ENCODE measurements around the gene PAFAH1B2. TPM values are rescaled to one million over a fixed set of nuclear protein-coding genes. Genes with fewer than 3 reads are reported as not detected.

The PAFAH1B2 gene
- total and polyA plus RNA-seq, 2 donors (not counting 3 experiments of a cell fraction or from before 2014, with no cell fraction given) = 34.2 to 128 TPM

DNA sequence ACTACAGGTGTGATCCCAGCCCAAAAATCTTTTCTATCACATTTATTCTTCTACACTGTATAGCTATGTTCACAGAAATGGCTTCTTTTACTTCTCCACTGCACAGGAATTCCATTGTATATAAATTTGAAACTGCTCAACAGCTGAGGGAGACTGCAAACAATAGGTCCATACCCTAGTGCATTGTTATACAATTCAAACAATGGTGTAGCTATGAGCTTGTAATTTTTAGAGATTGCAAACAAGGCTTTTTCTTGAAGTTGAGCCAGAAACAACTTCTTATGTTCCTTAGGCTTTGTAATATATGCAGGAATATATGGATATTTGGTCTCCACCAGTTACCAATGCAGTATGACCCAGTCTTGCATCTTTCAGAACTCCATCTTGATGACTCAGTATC is 26.4 kb upstream of the PAFAH1B2 start:
- TF ChIP-seq, protein P1, sequence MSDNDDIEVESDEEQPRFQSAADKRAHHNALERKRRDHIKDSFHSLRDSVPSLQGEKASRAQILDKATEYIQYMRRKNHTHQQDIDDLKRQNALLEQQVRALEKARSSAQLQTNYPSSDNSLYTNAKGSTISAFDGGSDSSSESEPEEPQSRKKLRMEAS (IDR thresholded peaks at IDR 0.05; ENCODE audit: insufficient read depth, insufficient read length) = no peak
- no peak for TF ChIP-seq GATA2 (IDR thresholded peaks at IDR 0.05; ENCODE audit: insufficient read depth, insufficient read length, low read depth, low read length)
- TF ChIP-seq MYC (IDR thresholded peaks at IDR 0.05; ENCODE audit: low read depth, low read length) = no peak
- no peak for TF ChIP-seq JUN (IDR thresholded peaks at IDR 0.05; ENCODE audit: borderline replicate concordance, insufficient read depth, insufficient read length, low read depth)
- no peak for TF ChIP-seq FOS (IDR thresholded peaks at IDR 0.05; ENCODE audit: borderline replicate concordance, insufficient read depth, low read length)
- TF ChIP-seq CTCF (IDR thresholded peaks at IDR 0.05; ENCODE audit: extremely low read depth in 1 of 2, insufficient read depth in 1 of 2, low read depth in 1 of 2, low read length in 2 of 2) = no peak
- no peak for TF ChIP-seq POLR2A (IDR thresholded peaks at IDR 0.05; ENCODE audit: low read depth, low read length)
- TF ChIP-seq POLR2AphosphoS5 (IDR thresholded peaks at IDR 0.05; ENCODE audit: insufficient read depth, low read depth, low read length) = no peak
- TF ChIP-seq EZH2 (IDR thresholded peaks at IDR 0.05; ENCODE audit: borderline replicate concordance, low read depth, low read length, severe bottlenecking) = no peak
- POLR2A ChIA-PET = no interaction called here
- Histone ChIP-seq H3K9ac (replicated peaks; ENCODE audit: extremely low read depth, insufficient read depth, low read length) (no peak overlapping the region), H3K4me3 (replicated peaks in 1 of 3; ENCODE audit: insufficient read depth in 1 of 3, low read depth in 1 of 3, low read length in 3 of 3) (no peak overlapping the region), H3K4me2 (ENCODE audit: insufficient read depth, low read length) (no peak overlapping the region), H3K79me2 (ENCODE audit: control insufficient read depth, insufficient read depth, low read length) (no peaks in the 10 kb centered on the region), H3K9me1 (replicated peaks; ENCODE audit: control insufficient read depth, extremely low read depth, insufficient read depth, low read length) (no peaks in the 10 kb centered on the region), H3K9me3 (replicated peaks; ENCODE audit: control insufficient read depth, insufficient read depth, low read length) (no peaks in the 10 kb centered on the region), H4K20me1 (replicated peaks; ENCODE audit: control insufficient read depth, extremely low read depth, insufficient read depth, low read length) (no peaks in the 10 kb centered on the region), H3K27me3 (ENCODE audit: control insufficient read depth in 2 of 2, insufficient read depth in 2 of 2, low read length in 2 of 2) (no peaks in the 10 kb centered on the region), H3K27ac (ENCODE audit: insufficient read depth, low read depth, low read length) (no peak overlapping the region), H2AFZ (ENCODE audit: low read depth, low read length) (no peak overlapping the region), H3K4me1 (ENCODE audit: control insufficient read depth, extremely low read depth, insufficient read depth, low read length) (no peaks in the 10 kb centered on the region), H3K36me3 (ENCODE audit: control insufficient read depth in 2 of 2, extremely low read depth in 1 of 2, insufficient read depth in 2 of 2, low read length in 2 of 2) (no peaks in the 10 kb centered on the region)
- peak; percentile 80 for FAIRE-seq
- no TSS peak for BruUV-seq (replicated peaks)
- dilution Hi-C loops (cut with MboI; ENCODE audit: extremely low pct_ligation_motif_present, low sequenced_read_pairs) (no loop called here), intact Hi-C loops (cut with micrococcal nuclease) (no loop called here)
- CTCF ChIA-PET = interaction anchor here (0.6 to 2.3 kb wide), 5 partner anchors 8 to 326 kb away, joined by 3 to 11 read pairs (median 3); partner anchors contain the start of gene APOA5
- peak; percentile 64 for DNase-seq (ENCODE audit: low read depth, low spot score)

Data from endothelial cell of umbilical vein (primary cell).